T-cell (primary cell): Measurements from ENCODE around the gene C16orf90. TPM values are rescaled to one million over a fixed set of nuclear protein-coding genes. Genes with fewer than 3 reads are reported as not detected.
"Not testable (repeated sequence)": the region's sequence is repeated elsewhere in the genome, so short reads cannot be mapped to it uniquely, and the experiment has no call there.

ENCODE experiments used
- ATAC-seq, 4 experiments: fragments of 200-7000 bp in 3 of 4; fragments of 150-1000 bp in 1 of 4; cut with Tn5 transposase; replicated peaks in 1 of 4; 1 replicate in 3 of 4; 2 replicates in 1 of 4; pipeline ENCODE4 v1.10.0; 2021; ENCODE audit warnings: moderate library complexity in 3 of 4, mild to moderate bottlenecking in 2 of 4, moderate number of reproducible peaks in 1 of 4
- CTCF ChIA-PET, 2 donors: fragments of 300-600 bp; sonication (Branson Sonifier 250); formaldehyde crosslinking; loops; one replicate each; lab custom pipeline; 2022; ENCODE audit warnings: antibody characterized with exemption in 2 of 2; lab: Charles Lee
- POLR2A ChIA-PET, 2 donors: fragments of 300-600 bp; sonication (Branson Sonifier 250); formaldehyde crosslinking; loops; one replicate each; lab custom pipeline; 2022; ENCODE audit warnings: antibody characterized with exemption in 2 of 2; lab: Charles Lee
- DNase-seq, 35 experiments: peaks; one replicate each; pipeline versions ENCODE4 v3.0.0 to v3.0.0-alpha.2; 2013 to 2023
- H3K27ac ChIP-seq: one replicate; pipeline ENCODE4 v1.5.1; 2013; ENCODE audit warnings: low read length
- H3K27me3 ChIP-seq, 2 experiments: replicated peaks in 1 of 2; 1 replicate in 1 of 2; 2 replicates in 1 of 2; pipeline versions ENCODE4 v1.6.1 to v1.7.0; 2013; ENCODE audit warnings: low read length in 1 of 2, mixed read lengths in 1 of 2; ENCODE audit not compliant: control insufficient read depth in 2 of 2, insufficient read depth in 2 of 2; ENCODE audit errors: extremely low read depth in 1 of 2
- H3K36me3 ChIP-seq, 2 donors: 1 replicate in 1 of 2; 2 replicates in 1 of 2; pipeline versions ENCODE4 v1.6.1 to v1.7.0; 2013; ENCODE audit warnings: low read length in 1 of 2; ENCODE audit not compliant: control insufficient read depth in 2 of 2, insufficient read depth in 1 of 2; ENCODE audit errors: extremely low read depth in 1 of 2
- H3K4me1 ChIP-seq, 2 experiments: 1 replicate in 1 of 2; 2 replicates in 1 of 2; pipeline versions ENCODE4 v1.6.1 to v1.7.0; 2013; ENCODE audit warnings: low read length in 2 of 2, mixed read lengths in 1 of 2; ENCODE audit not compliant: insufficient read depth in 2 of 2, control insufficient read depth in 1 of 2; ENCODE audit errors: extremely low read depth in 1 of 2
- H3K4me3 ChIP-seq, 2 donors: 1 replicate in 1 of 2; 2 replicates in 1 of 2; pipeline versions ENCODE4 v1.5.1 to v1.7.0; 2013; ENCODE audit warnings: mild to moderate bottlenecking in 2 of 2, low read length in 1 of 2, moderate library complexity in 1 of 2; ENCODE audit not compliant: control insufficient read depth in 1 of 2; ENCODE audit errors: extremely low read depth in 1 of 2
- H3K9me3 ChIP-seq: 2 replicates; pipeline ENCODE4 v1.7.0; 2013
- H3K27ac Mint-ChIP-seq, 2 donors: one replicate each; pipeline ENCODE4 v1.8.0; 2020 to 2021; ENCODE audit warnings: mild to moderate bottlenecking in 2 of 2, mixed read lengths in 2 of 2
- H3K27me3 Mint-ChIP-seq, 2 donors: one replicate each; pipeline ENCODE4 v1.8.0; 2021 to 2022; ENCODE audit warnings: mixed read lengths in 2 of 2
- H3K36me3 Mint-ChIP-seq: one replicate; pipeline ENCODE4 v1.8.0; 2021; ENCODE audit warnings: mixed read lengths
- H3K4me1 Mint-ChIP-seq, 3 donors: one replicate each; pipeline ENCODE4 v1.8.0; 2020 to 2022; ENCODE audit warnings: mixed read lengths in 3 of 3, mild to moderate bottlenecking in 1 of 3
- H3K4me3 Mint-ChIP-seq, 3 donors: one replicate each; pipeline ENCODE4 v1.8.0; 2020 to 2022; ENCODE audit warnings: mild to moderate bottlenecking in 3 of 3, mixed read lengths in 3 of 3, moderate library complexity in 3 of 3
- H3K9me3 Mint-ChIP-seq, 3 donors: one replicate each; pipeline ENCODE4 v1.8.0; 2020 to 2022; ENCODE audit warnings: mixed read lengths in 3 of 3
- WGBS: methylation state at CpG from one replicate; pipeline ENCODE4 v1.1.5; 2013; ENCODE audit warnings: missing lambda C conversion rate; ENCODE audit not compliant: insufficient coverage; 5-methylcytosine and 5-hydroxymethylcytosine counted together
- total RNA-seq, 35 experiments: library from RNA in 6 of 35; stranded (reverse) in 6 of 35; fragments of 120-200 nt in 1 of 35; gene quantifications; one replicate each; pipeline versions ENCODE4 v1.2.1 to v1.2.4 and lab custom pipeline; 2013 to 2026

C16orf90 gene
- total RNA-seq, 5 donors from 2014 or later (not counting 1 experiment from before 2014, with no cell fraction given): not detected

DNA sequence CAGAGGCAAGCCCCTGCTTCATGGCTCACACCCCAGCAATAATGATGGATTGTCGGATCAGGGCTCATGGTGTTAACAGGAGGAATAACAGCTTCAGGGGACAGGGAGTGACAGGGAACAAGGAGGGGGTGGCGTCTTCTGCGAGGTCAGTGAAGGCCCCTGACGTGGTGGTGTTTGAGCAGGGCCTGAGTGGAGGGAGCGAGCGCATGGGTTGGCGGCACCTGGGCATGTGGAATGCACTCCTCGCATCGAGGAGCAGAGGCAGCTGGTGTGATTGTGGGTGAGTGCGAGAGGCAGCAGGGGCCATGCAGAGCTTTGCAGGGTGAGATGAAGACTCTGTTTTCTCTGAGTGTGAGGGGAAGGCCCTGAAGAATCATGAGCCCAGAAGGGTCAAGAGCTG lies 38.8 kb upstream of the C16orf90 start:
- no peaks in the 10 kb centered on the region for H3K4me1 ChIP-seq
- 92% methylated on average over 10 of the region's 10 CpGs for WGBS
- DNase-seq (no peak), ATAC-seq (no peak)
- H3K27me3 Mint-ChIP-seq: no peaks in the 10 kb centered on the region
- H3K36me3 ChIP-seq: peaks cover 5 to 41% of the 10 kb centered on the region in 2 donors
- peaks cover 14 to 17% (median 16%) of the 10 kb centered on the region in 3 donors for H3K4me1 Mint-ChIP-seq
- ChIA-PET CTCF (no interaction called here), POLR2A (no interaction called here)
- H3K27ac Mint-ChIP-seq: peak overlapping the region; percentile 70 to 79
- no peaks in the 10 kb centered on the region for H3K9me3 Mint-ChIP-seq
- H3K27ac ChIP-seq: no peak overlapping the region
- peaks cover 34% of the 10 kb centered on the region for H3K36me3 Mint-ChIP-seq
- no peaks in the 10 kb centered on the region for H3K27me3 ChIP-seq
- H3K4me3 ChIP-seq: no peak overlapping the region
- no peak overlapping the region for H3K4me3 Mint-ChIP-seq
- no peaks in the 10 kb centered on the region for H3K9me3 ChIP-seq

- peaks cover 43% of the 10 kb centered on the region for H3K36me3 Mint-ChIP-seq
- CTCF ChIA-PET: no interaction called here
- no peak overlapping the region for H3K27ac ChIP-seq
Measured at GRCh38 chr16:3532741-3533140, 37.5 kb upstream of the C16orf90 start.

DNA sequence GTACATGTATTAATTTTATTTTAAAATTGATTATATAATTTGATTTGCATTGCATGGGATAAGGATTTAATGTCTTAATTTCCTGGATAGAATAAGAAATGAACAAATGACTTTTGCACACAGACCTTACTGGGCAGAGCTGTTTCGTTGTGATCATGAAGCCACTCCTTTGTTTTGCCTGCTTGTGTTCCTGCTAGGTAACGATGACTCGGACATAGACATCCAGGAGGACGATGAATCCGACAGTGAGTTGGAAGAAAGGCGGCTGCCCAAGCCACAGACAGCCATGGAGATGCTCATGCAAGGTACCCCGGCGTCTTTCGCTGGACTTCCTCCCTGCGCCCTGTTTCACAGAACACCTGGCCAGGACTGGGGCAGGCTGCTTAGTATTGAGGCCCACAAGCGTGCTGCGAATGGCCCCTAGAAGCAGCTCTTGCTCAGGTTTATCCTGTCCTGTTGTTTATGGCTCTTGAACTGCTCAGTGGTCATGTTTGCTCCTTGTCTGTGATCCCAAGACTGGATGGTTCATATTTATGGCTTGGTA lies 35.2 kb upstream of the C16orf90 start:
- H3K27ac Mint-ChIP-seq: no peak overlapping the region
- CTCF ChIA-PET: no interaction called here
- no peaks in the 10 kb centered on the region for H3K9me3 ChIP-seq
- WGBS: 98% methylated on average over 12 of the region's 12 CpGs
- DNase-seq (no peak), ATAC-seq (no peak)
- H3K4me3 ChIP-seq: no peak overlapping the region
- H3K36me3 ChIP-seq: peaks cover 3 to 31% of the 10 kb centered on the region in 2 donors
- H3K4me1 ChIP-seq: peaks cover 0 to 3% of the 10 kb centered on the region in 2 experiments
- H3K27me3 ChIP-seq: no peaks in the 10 kb centered on the region
- no peaks in the 10 kb centered on the region for H3K9me3 Mint-ChIP-seq
- H3K27ac ChIP-seq: no peak overlapping the region
- no peaks in the 10 kb centered on the region for H3K27me3 Mint-ChIP-seq
- peaks cover 39% of the 10 kb centered on the region for H3K36me3 Mint-ChIP-seq
- peaks cover 8 to 37% (median 33%) of the 10 kb centered on the region in 3 donors for H3K4me1 Mint-ChIP-seq
- POLR2A ChIA-PET: interaction anchor here in 1 of 2 donors (0.6 kb wide), 1 partner anchor 404 kb away, joined by 4 read pairs; no protein-coding TSS in a partner anchor
- no peak overlapping the region for H3K4me3 Mint-ChIP-seq

More at GRCh38 chr16:3532741-3533140, 37.5 kb upstream of the C16orf90 start:
- DNase-seq (no peak), ATAC-seq (no peak)
- Mint-ChIP-seq H3K27me3 (no peaks in the 10 kb centered on the region), H3K27ac (no peak overlapping the region), H3K9me3 (no peaks in the 10 kb centered on the region), H3K4me3 (no peak overlapping the region), H3K4me1 (peaks cover 14 to 25% (median 24%) of the 10 kb centered on the region in 3 donors)
- H3K27me3 ChIP-seq: no peaks in the 10 kb centered on the region
- no peak overlapping the region for H3K4me3 ChIP-seq
- WGBS: 99% methylated on average over 12 of the region's 12 CpGs
- no peaks in the 10 kb centered on the region for H3K4me1 ChIP-seq
- peaks cover 5 to 40% of the 10 kb centered on the region in 2 donors for H3K36me3 ChIP-seq
- POLR2A ChIA-PET: interaction anchor here (0.5 to 0.7 kb wide), 2 partner anchors 332 to 666 kb away, joined by 3 to 5 read pairs; no protein-coding TSS in a partner anchor
- no peaks in the 10 kb centered on the region for H3K9me3 ChIP-seq

GRCh38 chr16:3529175-3529574 lies 33.9 kb upstream of the C16orf90 start:
- ChIA-PET POLR2A (no interaction called here), CTCF (no interaction called here)
- Mint-ChIP-seq H3K27ac (no peak overlapping the region), H3K36me3 (peaks cover 38% of the 10 kb centered on the region), H3K27me3 (no peaks in the 10 kb centered on the region), H3K4me3 (no peak overlapping the region), H3K9me3 (no peaks in the 10 kb centered on the region), H3K4me1 (peaks cover 4 to 33% (median 26%) of the 10 kb centered on the region in 3 donors)
- Histone ChIP-seq H3K4me3 (no peak overlapping the region), H3K4me1 (peaks cover 0 to 3% of the 10 kb centered on the region in 2 experiments), H3K27ac (no peak overlapping the region), H3K27me3 (no peaks in the 10 kb centered on the region), H3K36me3 (peaks cover 3 to 34% of the 10 kb centered on the region in 2 donors), H3K9me3 (no peaks in the 10 kb centered on the region)
- ATAC-seq (no peak), DNase-seq (no peak)

DNA sequence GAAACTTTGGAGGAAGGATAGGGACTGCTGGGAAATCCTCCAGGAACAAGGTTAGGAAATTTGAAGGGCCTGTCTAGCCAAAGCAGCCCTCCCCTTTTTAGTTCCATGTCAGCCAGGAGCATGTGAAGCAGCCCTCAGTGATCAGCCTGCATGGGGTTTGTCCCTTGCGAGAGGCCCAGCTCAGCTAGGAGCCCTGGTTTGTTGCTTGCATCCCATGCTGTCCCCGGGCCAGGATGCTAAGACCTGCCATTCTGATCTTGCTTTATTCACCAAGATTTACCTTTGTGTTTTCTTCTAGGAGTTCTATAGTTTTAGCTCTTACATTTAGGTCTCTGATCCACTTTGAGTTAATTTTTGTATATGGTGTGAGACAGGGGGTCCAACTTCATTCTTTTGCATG lies 33.1 kb upstream of the C16orf90 start:
- WGBS: 100% methylated on average over 1 of the region's 2 CpGs
- ChIA-PET POLR2A (no interaction called here), CTCF (interaction anchor here in 1 of 2 donors (0.7 kb wide), 1 partner anchor 9 kb away, joined by 3 read pairs; no protein-coding TSS in a partner anchor)
- H3K4me1 Mint-ChIP-seq: peaks cover 1 to 27% (median 23%) of the 10 kb centered on the region in 3 donors
- H3K9me3 Mint-ChIP-seq: no peaks in the 10 kb centered on the region
- DNase-seq: no peak
- H3K4me3 ChIP-seq: no peak overlapping the region
- H3K36me3 Mint-ChIP-seq: peaks cover 36% of the 10 kb centered on the region
- H3K4me1 ChIP-seq: peaks cover 0 to 3% of the 10 kb centered on the region in 2 experiments
- no peak for ATAC-seq
- H3K36me3 ChIP-seq: peaks cover 3 to 41% of the 10 kb centered on the region in 2 donors
- peak overlapping the region in 1 of 2 donors; percentile 44 for H3K27ac Mint-ChIP-seq
- H3K4me3 Mint-ChIP-seq: no peak overlapping the region
- no peaks in the 10 kb centered on the region for H3K27me3 ChIP-seq
- no peaks in the 10 kb centered on the region for H3K9me3 ChIP-seq
- no peaks in the 10 kb centered on the region for H3K27me3 Mint-ChIP-seq
- H3K27ac ChIP-seq: no peak overlapping the region

- H3K27me3 Mint-ChIP-seq: not testable (repeated sequence)
- peaks cover 40% of the 10 kb centered on the region for H3K36me3 Mint-ChIP-seq
Measured at GRCh38 chr16:3527216-3527829, 32.0 kb upstream of the C16orf90 start.

More at GRCh38 chr16:3527216-3527829, 32.0 kb upstream of the C16orf90 start:
- H3K4me3 Mint-ChIP-seq, ATAC-seq, H3K27ac Mint-ChIP-seq, H3K9me3 ChIP-seq, H3K27me3 ChIP-seq, H3K4me1 ChIP-seq, CTCF ChIA-PET, H3K27ac ChIP-seq, H3K9me3 Mint-ChIP-seq, H3K4me3 ChIP-seq, POLR2A ChIA-PET: not testable (repeated sequence)
- peaks cover 5 to 47% of the 10 kb centered on the region in 2 donors for H3K36me3 ChIP-seq
- H3K4me1 Mint-ChIP-seq: peaks cover 1 to 27% (median 23%) of the 10 kb centered on the region in 3 donors
- no CpG with 5 or more reads among the region's 12 CpGs for WGBS
- peak in 25 of 35 experiments; percentile 6 to 56 (median 33) for DNase-seq
